HK-2 (cell line): ENCODE data around the gene DDIT3.
A peak's percentile ranks its signal among the peaks of the same experiment; 100 is the strongest.

ENCODE experiments used
- DNase-seq: peaks from one replicate; pipeline ENCODE4 v3.0.0-alpha.2; 2018; ENCODE audit not compliant: unreplicated experiment

Gene DDIT3

DNA sequence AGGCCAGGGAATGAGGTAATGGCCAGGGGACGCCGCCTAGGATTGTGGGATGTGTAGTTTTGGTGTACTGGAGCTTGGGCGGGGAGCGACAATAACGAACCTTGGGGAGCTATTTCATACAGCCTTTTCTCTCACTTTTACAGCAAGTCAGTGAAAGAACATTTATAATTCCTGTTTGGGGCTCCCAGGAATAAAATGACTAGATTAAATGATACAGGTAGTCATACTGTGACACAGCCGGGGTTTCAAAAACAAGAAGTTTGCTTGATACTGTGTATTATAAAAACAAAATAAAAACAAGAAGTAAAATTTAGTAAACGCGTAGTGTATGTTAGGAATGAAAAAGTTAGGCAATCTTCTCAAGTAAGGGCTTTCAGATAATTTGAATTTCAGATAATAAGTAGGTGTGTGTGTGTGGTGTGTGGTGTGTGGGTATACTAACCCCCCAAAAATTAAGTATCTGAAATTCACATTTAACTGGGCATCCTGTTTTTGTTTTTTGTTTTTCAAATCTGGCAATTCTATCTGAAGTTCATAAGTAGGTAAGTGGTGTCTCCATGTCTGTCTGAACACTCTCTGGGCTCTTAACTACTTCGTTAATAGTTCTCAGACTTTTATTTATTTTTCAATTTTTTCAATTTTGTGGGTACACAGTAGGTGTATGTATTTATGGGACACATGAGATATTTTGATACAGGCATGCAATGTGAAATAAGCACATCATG is 27.1 kb upstream of the DDIT3 start:
- DNase-seq: no peak

DNA sequence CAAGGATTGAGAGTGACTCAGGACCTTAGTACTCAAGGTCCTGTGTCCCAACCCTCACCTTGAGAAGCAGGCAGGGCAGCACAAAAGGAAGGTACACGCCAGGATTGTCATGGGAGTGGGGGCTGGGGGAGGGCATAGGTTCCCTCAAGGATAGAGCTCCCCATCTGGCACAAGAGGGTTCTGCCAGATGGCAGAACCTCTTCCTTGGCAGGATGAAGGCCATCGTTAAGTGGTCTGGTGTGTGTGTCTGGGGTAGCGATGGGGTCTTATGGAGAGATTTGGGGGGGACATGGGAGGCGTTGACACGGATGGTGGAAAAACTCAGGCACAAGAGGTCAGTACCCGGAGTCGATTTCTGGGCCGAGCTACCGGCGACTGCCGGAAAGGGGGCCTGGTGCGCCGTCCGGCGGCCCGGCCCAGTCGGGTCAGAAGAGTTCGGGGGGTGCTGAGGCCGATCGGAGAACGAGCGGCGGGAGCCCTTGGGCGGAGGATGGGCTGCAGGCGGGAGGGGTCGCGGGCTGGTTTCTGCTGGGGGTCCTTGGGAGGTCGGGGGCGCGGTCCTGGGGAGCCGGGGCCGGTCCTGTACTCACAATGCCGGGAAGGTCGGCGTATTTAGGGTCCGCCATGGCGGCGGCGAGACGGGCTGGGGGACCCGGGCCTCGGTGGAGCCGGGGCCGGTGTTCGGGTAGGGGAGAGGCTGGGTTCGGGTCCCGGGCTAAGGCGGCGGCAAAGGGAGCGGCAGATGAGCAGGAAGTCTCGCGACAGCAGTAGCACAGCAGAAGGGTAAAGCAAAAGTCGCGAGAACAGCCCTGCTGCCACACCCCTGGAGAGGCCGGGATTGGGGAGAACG is 26.3 kb upstream of the DDIT3 start, which contains the start of gene DCTN2:
Gene DCTN2, minus strand, starts transcription at position 755 of the 850 bp plus-strand sequence. Its CDS starts 129 bp downstream, at position 626.
- peak; percentile 96 for DNase-seq

DNA sequence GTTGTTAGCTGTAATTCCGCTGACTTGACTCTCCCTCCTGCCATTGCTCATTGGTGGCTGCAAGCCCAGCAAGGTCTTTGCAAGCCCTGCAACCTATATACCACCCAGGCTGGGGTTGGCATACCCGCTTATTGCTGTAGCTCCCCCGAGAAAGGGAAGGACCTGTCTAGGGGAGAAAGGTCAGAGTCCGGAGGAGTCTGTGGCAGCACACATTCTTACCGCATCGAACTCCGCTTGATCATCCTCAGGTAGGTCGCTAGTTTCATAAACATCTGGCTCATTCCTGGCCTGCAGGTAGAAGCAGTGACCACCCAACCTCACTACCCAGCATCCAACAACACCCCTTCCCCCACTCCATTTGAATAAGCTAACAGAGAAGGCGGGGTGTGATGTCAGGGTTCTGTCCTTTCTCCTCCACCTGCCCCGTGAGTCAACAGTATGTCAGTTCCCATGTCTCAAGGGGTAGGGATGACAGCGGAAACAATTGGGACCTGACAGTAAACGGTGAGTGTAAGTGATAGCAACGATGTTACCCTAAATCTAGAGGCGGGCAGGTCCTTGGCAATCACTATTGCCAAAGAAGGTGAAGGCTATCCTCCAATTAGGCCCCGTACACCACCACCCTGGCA is 25.6 kb upstream of the DDIT3 start:
- no peak for DNase-seq

DNA sequence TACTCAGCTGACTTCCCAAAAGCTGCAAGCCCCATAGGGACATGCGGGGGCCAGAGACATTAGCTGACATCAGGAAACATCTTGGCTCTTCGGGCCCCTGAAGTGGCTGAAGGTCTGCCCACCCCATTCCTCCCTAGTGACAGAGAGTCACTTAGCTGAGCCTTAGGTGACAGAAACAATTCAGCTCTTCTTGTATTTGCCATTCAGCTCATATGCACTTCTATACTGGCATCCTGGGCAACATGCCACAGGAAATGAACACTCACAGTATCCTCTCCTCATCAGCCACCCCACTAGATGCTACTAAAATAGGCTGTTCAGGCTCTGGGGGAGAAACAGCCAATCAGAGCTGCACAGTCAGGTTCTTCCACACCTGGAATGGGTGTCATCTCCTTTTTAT is 23.3 kb upstream of the DDIT3 start:
- DNase-seq: no peak

DNA sequence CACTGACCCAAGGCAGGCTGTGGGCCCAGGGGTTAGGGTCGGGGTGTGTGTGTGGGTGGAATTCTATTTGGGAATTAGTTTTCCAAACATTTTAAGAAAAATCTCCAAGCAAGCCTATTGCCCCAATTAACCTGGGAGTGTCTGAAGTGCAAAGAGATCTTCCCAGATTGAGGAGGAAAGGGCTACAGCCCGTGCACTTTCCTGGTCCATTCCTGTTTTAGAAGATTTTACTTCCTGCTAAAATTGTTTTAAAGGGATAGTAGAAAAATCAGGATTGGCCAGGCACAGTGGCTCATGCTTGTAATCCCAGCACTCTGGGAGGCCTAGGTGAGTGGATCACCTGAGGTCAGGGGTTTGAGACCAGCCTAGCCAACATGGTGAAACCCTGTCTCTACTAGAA is 21.4 kb upstream of the DDIT3 start:
- DNase-seq: no peak

DNA sequence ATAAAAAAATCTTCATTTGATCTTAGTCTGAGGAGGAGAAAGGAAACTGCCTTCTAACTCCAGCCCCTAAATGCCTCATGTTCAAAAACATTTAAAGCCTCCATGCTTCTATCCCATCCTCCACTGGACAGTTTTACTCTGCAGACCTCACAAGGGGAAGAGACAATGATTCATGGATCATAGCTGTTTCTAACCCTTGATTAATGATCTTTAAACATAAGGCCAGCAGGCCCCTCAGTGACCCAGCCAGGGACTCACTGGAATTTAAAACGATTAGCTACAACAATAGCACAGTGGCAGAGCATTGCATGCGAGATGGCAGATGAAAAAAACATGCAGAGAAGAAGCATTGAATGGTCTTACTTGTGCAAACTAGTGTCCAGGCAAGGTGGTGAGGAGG is 20.7 kb upstream of the DDIT3 start:
- no peak for DNase-seq

DNA sequence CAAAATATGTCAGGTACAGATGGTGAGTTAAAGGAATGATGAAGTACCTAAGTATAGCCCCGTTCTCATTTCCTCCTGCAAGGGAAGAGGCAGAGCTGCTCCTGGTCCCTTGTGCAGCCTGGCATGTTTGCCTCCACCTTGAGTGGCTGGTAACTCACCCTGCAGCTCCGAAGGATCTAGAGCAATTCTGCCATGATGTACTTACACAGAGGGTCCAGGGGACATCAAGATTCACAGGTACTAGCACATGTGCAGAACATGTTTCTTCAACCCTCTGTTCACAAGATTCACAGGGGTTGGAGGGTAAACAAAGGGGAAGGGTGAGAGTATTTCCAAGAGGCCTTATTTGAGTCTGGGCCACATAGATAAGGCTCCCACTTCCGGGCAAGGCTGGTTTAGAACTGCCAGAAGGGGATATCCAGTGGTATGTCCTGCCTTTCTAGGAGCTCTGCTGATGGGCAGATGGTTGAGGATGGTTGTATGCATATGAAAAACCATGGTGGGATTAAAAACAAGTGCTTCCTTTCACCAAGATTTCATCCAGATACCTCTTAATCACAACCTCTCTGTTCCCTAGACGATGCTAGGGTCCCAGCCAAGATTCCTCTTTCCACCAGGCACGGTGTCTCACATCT is 18.9 kb upstream of the DDIT3 start:
- no peak for DNase-seq

DNA sequence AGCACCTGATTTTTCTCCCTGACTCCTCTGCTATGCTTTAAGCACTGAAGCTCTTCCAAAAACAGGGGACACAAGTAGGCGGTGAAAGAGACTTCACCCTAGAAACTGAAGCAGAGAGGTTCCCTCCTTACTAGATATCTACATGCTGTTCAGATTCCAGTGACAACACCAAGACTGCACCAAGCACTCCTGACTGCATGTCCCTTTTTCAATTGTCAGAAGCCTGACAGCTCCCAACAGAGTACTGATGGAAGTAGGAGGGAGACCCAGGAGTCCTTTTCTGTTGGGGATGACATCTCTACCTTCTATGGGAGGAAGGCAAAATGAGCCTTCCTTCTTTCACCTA is 16.3 kb upstream of the DDIT3 start:
- no peak for DNase-seq

DNA sequence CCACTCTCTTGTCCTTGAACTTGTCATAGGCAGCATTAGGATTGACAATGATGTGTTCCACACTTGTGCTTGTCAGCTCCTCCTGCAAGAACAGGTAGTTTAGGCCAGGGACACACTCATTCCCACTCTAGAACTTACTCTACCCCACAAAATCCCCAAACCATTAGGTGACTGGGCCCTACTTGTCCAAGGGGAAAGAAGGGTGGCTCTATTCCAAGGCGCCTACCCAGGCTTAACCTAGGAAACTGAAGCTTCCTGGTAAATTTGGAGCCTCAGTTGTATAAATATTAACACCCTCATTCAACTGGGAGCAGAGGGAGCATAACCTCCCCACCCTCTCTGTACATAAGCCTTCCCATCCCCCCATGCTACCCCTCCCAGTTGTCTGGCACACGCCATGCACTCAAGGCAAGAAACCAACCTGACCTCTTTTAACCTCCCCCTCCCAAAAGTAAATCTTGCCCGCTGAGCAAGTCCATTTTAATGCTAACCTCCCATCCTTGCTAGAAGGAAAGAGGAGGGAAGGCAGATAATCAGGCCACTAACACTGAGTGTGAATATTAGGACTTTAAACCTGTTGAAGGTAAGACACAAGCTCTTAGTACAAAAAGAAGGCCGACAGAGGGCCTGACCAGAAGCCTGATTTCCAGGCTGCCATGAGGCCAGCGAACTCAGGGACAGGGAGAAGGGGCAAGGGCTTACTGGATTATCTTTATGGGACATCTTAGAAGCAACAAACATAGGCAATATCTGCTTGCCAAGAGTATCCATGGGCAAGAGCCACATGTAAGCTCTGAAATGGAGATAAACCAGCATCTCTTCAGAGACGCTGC is 15.7 kb upstream of the DDIT3 start:
- no peak for DNase-seq

DNA sequence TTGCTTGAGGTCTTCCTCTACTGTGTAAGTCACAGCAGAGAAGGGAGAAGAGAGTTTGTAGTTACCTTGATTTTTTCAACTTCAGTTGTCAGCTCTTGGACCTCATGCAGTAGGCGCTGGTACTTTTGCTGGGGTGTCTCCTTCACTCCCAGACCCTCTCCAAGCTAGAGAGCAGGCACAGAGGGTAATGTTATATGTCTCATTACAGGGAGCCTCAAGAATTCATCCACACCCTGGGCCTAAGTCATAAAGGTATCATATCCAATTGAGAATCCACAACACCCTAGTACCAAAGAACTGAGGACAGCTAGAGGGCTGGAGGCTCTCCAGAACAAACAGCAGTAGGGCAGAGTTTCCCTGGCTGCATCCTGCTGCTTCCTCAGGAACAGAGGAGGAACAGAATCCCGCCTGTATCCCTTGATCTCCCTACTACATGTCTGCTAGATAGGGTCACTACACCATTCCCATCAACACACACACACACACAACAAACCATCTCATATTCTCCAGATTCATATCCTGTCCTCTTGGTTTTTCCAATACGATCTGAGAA is 14.8 kb upstream of the DDIT3 start:
- DNase-seq: no peak

DNA sequence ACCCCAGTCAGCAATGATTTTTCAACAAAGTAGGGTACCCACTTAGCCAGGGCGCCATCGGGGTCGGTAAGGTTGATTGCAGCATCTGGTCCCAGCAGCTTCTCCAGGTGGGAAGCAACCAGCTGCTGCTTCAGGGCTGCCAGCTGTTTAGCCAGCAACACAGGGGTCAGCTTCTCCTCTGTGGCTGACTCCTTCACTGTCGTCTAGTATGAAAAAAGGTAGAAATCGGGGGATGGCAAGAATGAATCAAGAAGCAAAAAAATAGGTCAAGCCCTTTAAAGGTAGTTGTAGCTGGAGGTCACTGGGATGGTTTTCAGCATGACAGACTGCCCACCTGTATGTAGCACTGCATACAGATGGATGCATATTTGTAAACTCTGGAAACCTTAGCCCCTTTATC is 13.9 kb upstream of the DDIT3 start:
- DNase-seq: no peak

DNA sequence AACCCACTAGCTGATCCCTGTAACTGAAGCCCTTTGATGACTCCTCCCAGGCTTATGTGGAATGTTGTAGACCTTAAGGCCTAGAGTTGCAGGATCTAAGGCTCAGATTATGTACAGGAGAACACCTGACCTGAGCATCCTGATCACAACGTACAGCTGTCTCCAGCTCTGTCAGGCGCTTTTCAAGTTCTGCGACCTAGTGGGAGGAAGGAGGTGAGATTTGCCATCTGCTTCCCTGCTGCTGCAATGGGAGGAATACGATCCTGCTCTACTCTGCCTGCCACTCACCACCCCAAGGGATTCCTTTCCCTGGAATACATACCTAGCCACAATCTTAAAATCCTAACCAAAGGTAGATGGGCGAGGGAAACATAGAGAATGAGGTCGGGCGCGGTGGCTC is 12.8 kb upstream of the DDIT3 start:
- DNase-seq: no peak

DNA sequence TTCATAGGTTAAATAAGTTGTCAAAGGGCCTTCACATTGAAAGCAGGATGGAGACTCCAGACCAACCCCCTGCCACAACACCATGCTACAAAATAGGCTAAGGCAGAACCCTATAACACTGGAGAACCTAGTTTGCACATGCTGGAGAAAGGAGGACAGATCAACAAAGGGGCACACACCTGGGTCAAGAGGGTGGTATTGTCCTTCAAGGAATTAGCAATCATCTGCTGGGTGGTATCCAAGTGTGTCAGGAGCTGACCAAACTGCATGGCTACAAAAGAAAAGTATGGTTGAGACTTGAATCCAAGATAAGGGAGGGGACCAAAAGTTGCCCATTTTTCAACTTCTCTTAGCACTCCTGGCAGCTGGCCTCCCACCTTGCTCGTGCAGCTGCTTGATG is 11.5 kb upstream of the DDIT3 start:
- DNase-seq: no peak

DNA sequence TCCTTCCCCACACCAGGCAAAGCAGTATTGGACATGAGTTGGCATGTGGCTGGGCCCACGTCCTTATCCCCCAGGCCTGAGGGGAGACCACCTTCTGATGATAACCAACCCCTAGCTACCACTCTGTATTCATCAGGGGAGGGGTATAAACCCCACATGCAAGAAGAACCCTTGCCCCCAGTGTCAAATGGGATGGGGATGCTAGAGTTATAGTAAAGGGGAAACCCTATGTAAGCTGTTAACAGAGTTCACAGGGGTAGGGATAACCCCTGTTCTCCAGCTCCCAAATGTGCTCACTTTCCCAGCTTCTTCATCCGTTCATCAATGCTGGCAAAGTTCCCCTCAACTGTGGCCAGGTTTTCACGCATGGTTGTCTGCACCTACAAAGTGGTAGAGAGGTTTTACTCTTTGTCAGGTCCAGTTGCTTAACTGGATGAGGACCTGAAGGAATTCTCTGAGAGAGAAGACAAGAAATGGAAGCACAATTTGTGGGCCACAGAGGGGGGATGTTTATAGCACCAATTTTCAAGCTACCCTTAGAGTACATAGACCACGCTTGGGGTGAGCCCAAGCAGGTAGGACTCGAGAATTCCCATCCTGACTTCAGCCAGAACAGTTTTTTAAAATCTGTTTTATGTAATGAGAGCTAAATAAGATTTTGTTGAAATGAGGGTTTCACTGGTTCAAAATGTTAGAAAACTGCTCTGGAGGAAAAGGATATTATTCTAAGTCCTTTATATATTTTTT is 10.3 kb upstream of the DDIT3 start:
- no peak for DNase-seq

DNA sequence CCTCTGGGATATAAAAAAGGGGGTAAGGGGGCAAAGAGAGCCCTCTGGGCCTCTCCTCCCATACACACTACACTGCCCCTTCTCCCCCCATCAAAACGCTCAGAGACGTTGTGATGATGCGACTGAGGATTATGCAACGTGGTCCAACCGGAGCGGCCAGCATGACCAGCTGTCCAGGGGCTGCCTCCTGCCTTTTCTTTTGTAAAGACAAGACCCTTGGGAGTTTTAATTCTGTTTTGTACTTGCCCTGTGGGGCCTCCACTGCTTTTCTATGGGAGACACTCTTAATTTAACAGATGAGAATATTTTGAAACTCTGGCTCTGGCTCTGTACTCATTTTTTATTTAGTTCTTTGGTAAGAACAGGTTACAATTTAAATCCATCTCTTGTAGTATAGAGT is 9.5 kb upstream of the DDIT3 start:
- no peak for DNase-seq

DNA sequence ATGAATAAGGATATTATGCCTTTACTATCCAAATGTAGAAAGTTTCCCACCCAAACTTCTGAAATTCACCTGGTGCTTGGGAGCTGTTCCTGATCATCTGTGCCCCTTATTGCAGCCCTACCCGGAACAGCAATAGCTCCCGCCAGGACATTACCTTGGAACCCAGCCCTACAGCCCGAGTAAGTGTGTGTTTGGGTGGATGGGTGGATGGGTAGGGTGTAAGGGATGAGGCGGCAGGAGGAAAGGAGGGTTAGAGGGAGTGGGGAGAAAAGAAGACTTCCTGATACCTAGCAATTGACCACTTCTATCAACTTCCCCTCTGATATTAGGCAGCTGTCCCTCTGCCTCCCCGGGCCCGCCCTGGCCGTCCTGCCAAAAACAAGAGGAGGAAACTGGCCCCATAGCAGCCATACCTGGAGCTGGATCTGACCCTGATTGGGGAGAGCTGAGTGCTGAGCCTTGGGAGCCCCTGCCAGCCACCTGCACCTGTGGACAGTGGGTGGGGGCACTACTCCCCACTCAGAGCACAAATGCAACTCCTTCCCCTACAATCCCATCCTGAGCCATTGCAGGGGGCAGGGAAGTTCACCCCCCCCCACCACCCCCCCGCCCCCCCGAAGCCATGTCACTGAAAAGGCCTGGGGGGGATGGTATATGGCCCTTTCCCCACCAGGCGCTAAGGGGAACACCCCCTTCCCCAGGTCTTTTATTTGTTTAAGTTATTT is 8.7 kb upstream of the DDIT3 start:
- no peak for DNase-seq

DNA sequence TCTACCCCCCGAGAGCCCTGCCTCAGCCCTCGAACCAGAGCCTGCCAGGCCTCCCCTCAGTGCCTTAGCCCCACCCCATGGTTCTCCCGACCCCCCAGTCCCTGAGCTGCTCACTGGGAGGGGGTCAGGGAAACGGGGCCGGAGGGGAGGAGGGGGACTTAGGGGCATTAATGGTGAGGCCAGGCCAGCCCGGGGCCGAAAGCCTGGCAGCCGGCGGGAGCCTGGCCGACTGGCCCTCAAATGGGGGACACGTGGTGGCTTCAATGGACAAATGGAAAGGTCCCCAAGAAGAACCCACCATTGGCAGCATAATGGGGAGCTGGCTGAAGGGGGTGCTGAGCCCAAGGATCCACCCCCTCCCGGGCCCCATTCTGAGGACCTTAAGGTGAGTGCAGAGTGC is 7.9 kb upstream of the DDIT3 start:
- no peak for DNase-seq

DNA sequence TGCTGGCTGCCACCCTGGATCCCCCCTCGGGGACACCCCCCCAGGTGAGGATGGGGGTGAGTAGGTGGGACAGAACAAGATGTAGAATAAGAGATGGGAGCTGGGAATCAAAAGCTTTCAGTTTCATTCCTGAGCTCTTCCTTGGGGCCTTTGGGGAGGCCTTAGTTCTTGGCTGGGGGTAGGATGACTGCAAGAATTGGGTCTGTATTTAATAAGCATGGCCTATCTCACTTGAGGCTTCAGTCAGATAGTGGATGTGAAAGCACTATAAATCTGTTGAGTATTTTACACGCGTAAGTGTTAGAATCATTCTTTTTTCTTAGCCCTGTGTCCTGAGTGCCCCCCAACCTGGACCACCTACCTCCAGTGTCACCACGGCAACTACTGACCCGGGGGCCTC is 6.9 kb upstream of the DDIT3 start:
- DNase-seq: no peak

DNA sequence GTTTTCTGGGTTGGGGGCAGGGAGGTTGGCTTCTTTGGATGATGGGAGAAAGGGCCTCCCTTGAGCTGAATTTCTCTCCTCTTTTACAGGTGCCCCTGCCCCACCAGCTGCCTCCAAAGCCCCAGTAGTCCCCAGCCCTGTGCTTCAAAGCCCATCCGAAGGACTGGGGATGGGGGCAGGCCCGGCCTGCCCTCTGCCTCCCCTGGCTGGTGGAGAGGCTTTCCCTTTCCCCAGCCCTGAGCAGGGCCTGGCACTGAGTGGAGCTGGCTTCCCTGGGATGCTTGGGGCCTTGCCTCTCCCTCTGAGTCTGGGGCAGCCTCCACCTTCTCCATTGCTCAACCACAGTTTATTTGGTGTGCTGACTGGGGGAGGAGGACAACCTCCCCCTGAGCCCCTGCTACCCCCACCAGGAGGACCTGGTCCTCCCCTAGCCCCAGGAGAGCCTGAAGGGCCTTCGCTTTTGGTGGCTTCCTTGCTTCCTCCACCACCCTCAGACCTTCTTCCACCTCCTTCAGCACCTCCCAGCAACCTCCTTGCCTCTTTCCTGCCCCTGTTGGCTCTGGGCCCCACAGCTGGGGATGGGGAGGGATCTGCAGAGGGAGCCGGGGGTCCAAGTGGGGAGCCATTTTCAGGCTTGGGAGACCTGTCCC is 6.3 kb upstream of the DDIT3 start:
- no peak for DNase-seq
